HG02678 (cell line): Measurements from ENCODE around the gene PABPN1L.

Experiments
- ATAC-seq: cut with Tn5 transposase; IDR thresholded peaks from one replicate; pipeline ENCODE4 v1.9.1; 2021; ENCODE audit warnings: mild to moderate bottlenecking, moderate library complexity; ENCODE audit not compliant: unreplicated experiment

PABPN1L gene

GRCh38 chr16:88853325-88853941 is 13.0 kb downstream of the PABPN1L start:
- no peak for ATAC-seq

GRCh38 chr16:88851616-88852015 is 14.8 kb downstream of the PABPN1L start:
- ATAC-seq: no peak

DNA sequence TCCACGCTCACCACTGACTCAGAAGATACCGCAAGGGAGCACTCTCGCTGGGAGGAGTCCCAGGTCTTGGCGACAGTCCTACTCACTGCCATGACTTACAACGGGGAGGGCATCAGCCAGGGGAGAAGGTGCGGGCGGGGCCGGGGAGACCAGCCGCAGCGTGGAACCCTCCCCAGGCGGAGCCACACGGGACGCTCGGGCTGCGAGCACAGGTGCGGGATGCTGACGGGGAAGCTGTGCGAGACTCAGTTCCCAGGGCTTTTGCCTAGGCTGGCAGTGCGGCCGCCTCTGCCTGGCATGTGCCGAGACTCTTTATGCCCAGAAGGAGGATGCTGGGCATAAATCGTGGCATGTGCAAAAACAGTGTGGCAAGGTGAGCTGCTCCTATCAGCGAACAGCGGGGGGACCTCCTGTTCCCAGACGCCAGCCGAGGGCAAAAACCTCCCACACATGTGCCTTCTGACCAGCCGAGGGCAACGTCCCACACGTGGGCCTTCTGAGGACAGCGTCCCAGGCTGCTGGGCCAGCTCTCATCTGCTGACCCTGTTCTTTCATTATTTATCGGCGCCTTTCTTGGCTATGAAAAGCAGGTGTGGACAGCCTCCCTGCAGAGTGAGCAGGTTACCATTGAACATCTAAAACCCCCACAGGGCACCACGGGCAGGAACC is 15.8 kb downstream of the PABPN1L start:
- no peak for ATAC-seq

DNA sequence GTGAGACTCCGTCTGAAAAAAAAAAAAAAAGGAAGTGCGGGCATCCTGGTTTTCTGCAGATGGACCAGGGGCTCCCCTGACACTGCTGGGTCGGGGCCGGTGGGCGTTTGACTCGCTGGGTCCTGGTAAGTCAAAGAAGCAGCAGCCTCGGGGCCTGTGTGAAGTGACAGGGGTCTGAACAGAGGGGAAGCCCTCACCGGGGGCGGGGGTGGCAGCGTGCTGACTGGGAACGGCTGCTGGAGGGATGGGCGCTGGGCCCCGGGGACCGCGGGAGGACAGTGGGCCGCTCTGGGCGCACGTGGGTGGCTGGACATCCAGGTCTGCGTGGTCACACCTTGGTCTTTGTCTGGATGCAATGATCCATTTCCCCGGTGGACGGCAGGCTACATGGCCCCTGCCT is 17.9 kb downstream of the PABPN1L start:
- no peak for ATAC-seq

DNA sequence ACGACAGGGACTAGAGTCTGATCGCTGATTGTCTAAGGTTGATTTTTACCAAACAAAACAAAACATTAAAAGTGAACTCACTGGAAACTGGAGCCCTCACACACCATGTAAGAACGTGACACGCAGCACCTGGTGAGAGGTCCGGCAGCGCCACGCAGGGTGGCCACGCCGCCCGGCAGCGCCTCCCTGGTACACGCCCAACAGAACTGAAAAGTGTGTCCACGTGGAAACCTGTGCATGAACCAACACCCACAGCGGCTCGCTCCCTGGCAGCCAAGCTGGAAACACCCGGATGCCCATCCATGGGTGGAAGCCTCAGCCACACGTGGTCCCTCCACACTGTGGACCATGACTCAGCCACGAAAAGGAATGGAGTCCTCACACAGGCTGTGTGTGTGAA is 18.8 kb downstream of the PABPN1L start:
- ATAC-seq: no peak

DNA sequence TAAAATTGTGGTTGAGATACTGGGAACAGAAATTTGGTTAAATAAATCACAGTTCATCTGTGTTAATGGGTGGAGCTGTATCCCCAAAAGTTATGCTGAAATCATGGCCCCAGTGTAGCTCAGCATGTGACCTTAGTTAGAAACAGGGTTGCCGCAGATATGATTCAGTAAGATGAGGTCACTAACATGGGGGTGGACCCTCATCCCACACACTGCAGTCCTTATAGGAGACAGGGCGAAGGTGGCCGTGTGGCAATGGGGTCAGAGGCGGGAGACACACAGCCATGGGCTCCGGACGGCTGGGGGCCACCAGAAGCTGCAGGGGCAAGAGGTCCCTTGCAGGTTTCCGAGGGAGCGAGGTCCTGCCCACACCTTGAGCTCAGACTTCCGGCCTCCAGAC is 20.4 kb downstream of the PABPN1L start:
- ATAC-seq: no peak

- no peak for ATAC-seq
These were observed 21.9 kb downstream of the PABPN1L start for GRCh38 chr16:88844419-88845036.

DNA sequence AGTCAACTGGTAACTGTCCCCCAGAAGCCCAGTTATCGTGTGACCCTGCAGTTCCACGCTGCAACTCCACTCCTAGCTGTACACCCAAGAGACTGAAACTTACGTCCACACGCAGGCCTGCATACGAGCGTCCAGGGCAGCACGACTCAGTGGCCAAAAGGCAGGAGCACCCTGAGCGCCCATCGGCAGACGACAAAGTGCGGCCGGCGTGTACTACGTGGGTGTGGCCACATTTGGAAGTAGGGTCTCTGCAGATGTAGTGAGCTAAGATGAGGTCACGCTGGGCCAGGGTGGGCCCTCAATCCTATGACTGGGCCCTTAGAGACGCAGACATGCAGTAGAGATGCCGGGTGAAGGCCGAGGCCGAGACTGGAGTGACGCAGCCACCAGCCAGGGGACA is 23.2 kb downstream of the PABPN1L start:
- no peak for ATAC-seq

DNA sequence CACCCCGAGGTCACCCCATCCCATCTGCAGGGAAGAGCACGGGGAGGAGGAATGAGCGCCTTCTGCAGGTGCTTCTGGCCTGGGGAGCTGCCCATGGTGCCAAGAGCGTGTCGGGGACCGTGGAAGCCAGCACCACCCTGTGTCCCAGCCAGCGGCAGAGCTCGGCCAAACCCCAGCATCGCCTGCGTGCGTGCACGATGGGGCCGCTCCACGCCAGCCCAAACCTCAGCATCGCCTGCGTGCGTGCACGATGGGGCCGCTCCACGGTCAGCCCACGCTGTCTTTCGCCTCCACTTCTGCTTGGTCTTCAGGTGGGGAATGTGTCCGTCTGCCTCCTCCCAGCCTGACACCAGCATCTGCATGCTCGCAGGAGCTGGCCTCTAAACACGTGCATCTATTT is 23.7 kb downstream of the PABPN1L start:
- no peak for ATAC-seq

- ATAC-seq: no peak
These were observed 24.1 kb downstream of the PABPN1L start for GRCh38 chr16:88842308-88842756.

GRCh38 chr16:88841521-88842307 is 24.7 kb downstream of the PABPN1L start:
- no peak for ATAC-seq

GRCh38 chr16:88840600-88841215 is 25.8 kb downstream of the PABPN1L start:
- ATAC-seq: no peak

DNA sequence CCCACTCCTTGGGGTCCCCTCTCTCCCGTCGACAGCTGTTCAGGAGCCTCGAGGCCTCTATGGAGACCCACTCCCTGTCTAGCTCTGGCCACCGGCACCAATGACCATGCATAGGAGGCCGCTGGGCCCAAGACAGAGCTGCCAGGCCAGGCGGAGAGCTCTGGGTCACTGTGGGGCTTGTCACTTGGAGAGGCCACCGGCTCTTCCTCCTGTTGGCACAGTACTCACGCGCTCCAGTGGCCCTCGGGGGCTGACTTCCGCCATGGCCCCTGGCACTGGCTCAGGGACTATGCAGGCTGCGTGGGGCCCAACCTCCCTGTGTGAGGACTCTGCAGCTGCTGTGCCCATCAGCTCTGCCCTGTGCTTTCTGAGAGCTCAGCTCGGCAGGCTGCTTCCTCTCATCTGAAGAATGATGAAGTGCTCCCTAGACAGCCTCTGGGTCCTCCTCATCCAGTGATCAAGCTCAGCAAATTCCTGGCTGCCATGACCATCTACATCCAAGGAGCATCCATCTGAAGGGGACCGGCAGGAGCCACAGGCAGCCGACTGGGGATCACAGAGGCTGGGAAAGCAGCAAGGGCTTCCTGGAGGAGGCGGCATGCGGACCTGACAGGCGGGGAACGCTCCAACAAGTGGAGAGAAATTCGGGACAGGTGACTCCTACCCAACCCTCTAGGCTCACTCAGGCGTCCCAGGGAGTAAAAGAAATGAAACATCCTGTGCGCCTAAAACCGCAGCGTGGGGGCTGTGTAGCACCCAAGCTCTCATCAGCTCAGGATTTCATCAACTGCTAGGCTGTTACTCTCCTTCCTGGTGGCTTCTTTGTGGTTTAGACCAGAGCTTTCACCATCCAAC is 26.5 kb downstream of the PABPN1L start:
- ATAC-seq: no peak

DNA sequence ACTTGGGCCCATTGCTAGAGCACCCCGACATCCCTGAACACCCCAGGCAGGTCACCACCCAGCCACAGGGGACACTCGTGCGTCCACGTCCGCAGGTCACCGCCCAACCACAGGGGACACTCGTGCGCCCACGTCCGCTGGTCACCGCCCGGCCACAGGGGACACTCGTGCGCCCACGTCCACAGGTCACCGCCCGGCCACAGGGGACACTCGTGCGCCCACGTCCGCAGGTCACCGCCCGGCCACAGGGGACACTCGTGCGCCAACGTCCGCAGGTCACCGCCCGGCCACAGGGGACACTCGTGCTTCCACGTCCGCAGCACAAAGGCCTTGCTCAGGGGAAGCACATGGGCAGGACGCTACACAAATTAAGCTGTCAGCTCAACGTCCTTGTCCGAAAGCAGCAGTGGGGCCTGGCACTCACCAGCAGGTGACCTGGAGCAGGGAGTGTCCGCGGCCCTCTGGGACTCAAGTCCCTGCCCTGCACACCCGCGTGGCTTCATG is 27.4 kb downstream of the PABPN1L start:
- ATAC-seq: no peak

DNA sequence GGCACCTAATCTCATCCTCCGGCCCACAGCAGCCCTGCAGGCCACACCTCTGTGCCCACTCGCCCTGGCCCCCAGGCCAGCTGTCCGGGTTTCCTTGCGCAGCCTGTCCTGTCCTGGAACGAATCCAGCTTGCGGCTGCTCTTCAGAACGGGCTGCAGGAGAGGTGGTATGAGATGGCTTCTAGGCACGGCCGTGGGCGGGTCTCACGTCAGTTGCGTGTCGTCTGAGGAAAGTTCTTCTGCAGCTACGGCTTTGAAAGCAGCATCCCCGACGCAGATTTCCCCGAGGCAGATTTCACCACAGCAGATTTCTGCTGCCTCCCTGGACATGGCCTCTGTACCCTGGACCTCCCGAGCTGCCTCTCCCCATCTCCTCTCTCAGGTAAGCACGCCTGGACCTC is 27.9 kb downstream of the PABPN1L start:
- ATAC-seq: no peak

GRCh38 chr16:88837806-88838205 is 28.7 kb downstream of the PABPN1L start:
- ATAC-seq: no peak

GRCh38 chr16:88836791-88837190 is 29.7 kb downstream of the PABPN1L start:
- ATAC-seq: no peak

DNA sequence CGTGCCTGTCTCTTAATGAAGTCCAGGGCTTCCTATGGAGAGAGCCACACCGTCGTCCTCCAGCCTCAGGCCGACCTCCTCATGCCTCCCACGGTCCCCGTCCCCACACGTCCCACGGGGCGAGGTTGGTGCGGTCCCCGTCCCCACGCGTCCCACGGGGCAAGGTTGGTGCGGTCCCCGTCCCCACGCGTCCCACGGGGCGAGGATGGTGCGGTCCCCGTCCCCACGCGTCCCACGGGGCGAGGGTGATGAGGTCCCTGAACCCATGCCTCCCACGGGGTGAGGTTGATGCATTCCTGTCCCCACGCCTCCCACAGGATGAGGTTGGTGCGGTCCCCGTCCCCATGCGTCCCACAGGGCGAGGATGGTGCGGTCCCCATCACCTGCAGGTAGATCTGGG is 30.6 kb downstream of the PABPN1L start:
- no peak for ATAC-seq

- no peak for ATAC-seq
These were observed 31.1 kb downstream of the PABPN1L start for GRCh38 chr16:88835383-88835782.

DNA sequence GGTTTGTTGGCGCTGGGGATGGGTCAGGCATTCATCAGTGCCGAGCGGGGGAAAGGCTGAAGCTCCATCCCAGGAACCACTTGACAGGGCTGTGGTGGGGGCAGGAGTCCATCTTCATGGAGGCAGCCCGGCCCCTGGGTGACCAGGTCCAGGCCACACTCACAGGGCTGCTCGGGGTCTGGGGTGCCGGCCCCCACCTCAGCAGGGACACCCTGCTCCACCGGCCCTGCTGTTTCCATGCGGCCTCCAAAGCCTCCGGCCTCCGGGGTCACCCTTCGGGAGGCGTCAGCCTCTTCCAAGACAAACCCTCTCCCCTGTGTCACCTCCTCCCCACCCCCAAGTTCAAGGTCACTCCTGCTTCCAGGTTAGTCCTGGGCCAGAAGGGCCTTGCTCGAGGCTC is 31.8 kb downstream of the PABPN1L start:
- no peak for ATAC-seq
